ENCODE measurements around the gene PARP2.

Gene PARP2

GRCh38 chr14:20403521-20403920 is 60.1 kb downstream of the PARP2 start:
- DNase-seq, result no peak

All from NCI-H1930 (cell line).